Astrocyte of the cerebellum (primary cell): ENCODE data around the gene ZNF599.

Experiments
- DNase-seq: peaks from one replicate; pipeline ENCODE4 v3.0.0-alpha.2; 2011; ENCODE audit warnings: low read depth
- H3K4me3 ChIP-seq: 2 replicates; pipeline ENCODE4 v1.5.1; 2011; ENCODE audit warnings: mild to moderate bottlenecking, low read depth, low read length, moderate library complexity
- CTCF ChIP-seq: IDR thresholded peaks from 2 replicates; pipeline ENCODE4 v1.5.1; 2012; ENCODE audit warnings: low read length, low read depth, moderate library complexity, mild to moderate bottlenecking; ENCODE audit errors: missing control alignments
- in situ Hi-C: cut with HindIII; loops from 2 replicates; pipeline ENCODE4 v1.10.0; 2017; ENCODE audit warnings: low sequenced_read_pairs

Gene ZNF599

GRCh38 chr19:34794066-34794960 lies 21.3 kb upstream of the ZNF599 start:
- TF ChIP-seq CTCF = no peak
- in situ Hi-C loops = no loop called here
- no peak for DNase-seq
- no peak overlapping the region for H3K4me3 ChIP-seq

- no peak for TF ChIP-seq CTCF
- in situ Hi-C loops = no loop called here
- DNase-seq = no peak
Observed at GRCh38 chr19:34793565-34793964, 20.6 kb upstream of the ZNF599 start.

GRCh38 chr19:34788074-34788473 lies 15.1 kb upstream of the ZNF599 start:
- no peak overlapping the region for H3K4me3 ChIP-seq
- no peak for TF ChIP-seq CTCF
- no peak for DNase-seq
- in situ Hi-C loops = no loop called here

More at GRCh38 chr19:34793565-34793964, 20.6 kb upstream of the ZNF599 start:
- no peak overlapping the region for H3K4me3 ChIP-seq

GRCh38 chr19:34787059-34787824 lies 14.2 kb upstream of the ZNF599 start:
- TF ChIP-seq CTCF = no peak
- in situ Hi-C loops = no loop called here
- no peak overlapping the region for H3K4me3 ChIP-seq
- DNase-seq = no peak

GRCh38 chr19:34786236-34786635 lies 13.2 kb upstream of the ZNF599 start:
- in situ Hi-C loops = no loop called here
- no peak for TF ChIP-seq CTCF
- no peak for DNase-seq
- no peak overlapping the region for H3K4me3 ChIP-seq

GRCh38 chr19:34779652-34780051 lies 6.6 kb upstream of the ZNF599 start:
- in situ Hi-C loops = no loop called here
- no peak for DNase-seq
- H3K4me3 ChIP-seq = no peak overlapping the region
- no peak for TF ChIP-seq CTCF
